Activated T-helper 2 cell treated with anti-CD3 and anti-CD28 coated beads, Interferon-gamma antibody, Interleukin-2, Interleukin-4, amounts not matched to agents 10 μg/mL and 5 μg/mL and 100 μg/mL, durations not matched to agents 14 hours and 24 hours and 36 hours (primary cell): ENCODE results near the gene HTT. TPM values are rescaled to one million over a fixed set of nuclear protein-coding genes. Genes with fewer than 3 reads are reported as not detected.
A peak's percentile ranks its signal among the peaks of the same experiment; 100 is the strongest.

Experiments used
- DNase-seq: peaks from one replicate; pipeline ENCODE4 v3.0.0; 2021; ENCODE audit warnings: low spot score
- H3K27ac Mint-ChIP-seq: one replicate; pipeline ENCODE4 v1.8.0; 2021; ENCODE audit warnings: mixed read lengths
- H3K27me3 Mint-ChIP-seq: one replicate; pipeline ENCODE4 v1.8.0; 2021; ENCODE audit warnings: low read depth, mixed read lengths
- H3K36me3 Mint-ChIP-seq: one replicate; pipeline ENCODE4 v1.8.0; 2021; ENCODE audit warnings: low read depth, mixed read lengths
- H3K4me1 Mint-ChIP-seq: one replicate; pipeline ENCODE4 v1.8.0; 2021; ENCODE audit warnings: low read depth, mixed read lengths
- H3K4me3 Mint-ChIP-seq: one replicate; pipeline ENCODE4 v1.8.0; 2021; ENCODE audit warnings: low read depth, mild to moderate bottlenecking, moderate library complexity, mixed read lengths
- H3K9me3 Mint-ChIP-seq: one replicate; pipeline ENCODE4 v1.8.0; 2021; ENCODE audit warnings: mixed read lengths
- intact Hi-C: fragments of 100-400 bp; cut with micrococcal nuclease; formaldehyde crosslinking; loops from one replicate; pipeline ENCODE4 v1.15.1; 2023
- total RNA-seq: library from RNA; stranded (reverse); gene quantifications from 2 replicates; pipeline ENCODE4 v1.2.3, GENCODE V29; 2022

Gene HTT
- total RNA-seq, 1 donor from 2014 or later, result 65.3 TPM

GRCh38 chr4:3054169-3054759 lies 20.2 kb upstream of the HTT start:
- Mint-ChIP-seq H3K27ac (no peak overlapping the region), H3K27me3 (peaks cover 7% of the 10 kb centered on the region), H3K4me3 (no peak overlapping the region), H3K9me3 (peaks cover 23% of the 10 kb centered on the region), H3K36me3 (peaks cover 12% of the 10 kb centered on the region), H3K4me1 (no peaks in the 10 kb centered on the region)
- intact Hi-C loops, result no loop called here
- no peak for DNase-seq

GRCh38 chr4:3059943-3060342 lies 14.5 kb upstream of the HTT start:
- Mint-ChIP-seq H3K9me3 (peaks cover 16% of the 10 kb centered on the region), H3K27me3 (no peaks in the 10 kb centered on the region), H3K4me1 (no peaks in the 10 kb centered on the region), H3K27ac (no peak overlapping the region), H3K36me3 (peaks cover 8% of the 10 kb centered on the region), H3K4me3 (no peak overlapping the region)
- intact Hi-C loops, result no loop called here
- no peak for DNase-seq

GRCh38 chr4:3060946-3061345 lies 13.5 kb upstream of the HTT start:
- H3K4me3 Mint-ChIP-seq, result no peak overlapping the region
- peaks cover 4% of the 10 kb centered on the region for H3K36me3 Mint-ChIP-seq
- intact Hi-C loops, result no loop called here
- peaks cover 9% of the 10 kb centered on the region for H3K9me3 Mint-ChIP-seq
- DNase-seq, result no peak
- H3K4me1 Mint-ChIP-seq, result no peaks in the 10 kb centered on the region
- H3K27me3 Mint-ChIP-seq, result no peaks in the 10 kb centered on the region
- H3K27ac Mint-ChIP-seq, result no peak overlapping the region

- H3K9me3 Mint-ChIP-seq, result no peaks in the 10 kb centered on the region
- no peaks in the 10 kb centered on the region for H3K36me3 Mint-ChIP-seq
- intact Hi-C loops, result no loop called here
- H3K27ac Mint-ChIP-seq, result no peak overlapping the region
- no peaks in the 10 kb centered on the region for H3K4me1 Mint-ChIP-seq
- H3K4me3 Mint-ChIP-seq, result no peak overlapping the region
- no peak for DNase-seq
- no peaks in the 10 kb centered on the region for H3K27me3 Mint-ChIP-seq
Observed at GRCh38 chr4:3062471-3062870, 12.0 kb upstream of the HTT start.

- Mint-ChIP-seq H3K36me3 (no peaks in the 10 kb centered on the region), H3K4me3 (no peak overlapping the region), H3K27ac (no peak overlapping the region), H3K4me1 (no peaks in the 10 kb centered on the region), H3K9me3 (no peaks in the 10 kb centered on the region), H3K27me3 (no peaks in the 10 kb centered on the region)
- no peak for DNase-seq
- intact Hi-C loops, result no loop called here
Observed at GRCh38 chr4:3065551-3065950, 8.9 kb upstream of the HTT start.

GRCh38 chr4:3066836-3067400 lies 7.6 kb upstream of the HTT start:
- no peak for DNase-seq
- Mint-ChIP-seq H3K4me1 (no peaks in the 10 kb centered on the region), H3K9me3 (no peaks in the 10 kb centered on the region), H3K4me3 (no peak overlapping the region), H3K27ac (no peak overlapping the region), H3K27me3 (no peaks in the 10 kb centered on the region), H3K36me3 (no peaks in the 10 kb centered on the region)
- intact Hi-C loops, result no loop called here

- intact Hi-C loops, result no loop called here
- H3K27me3 Mint-ChIP-seq, result no peaks in the 10 kb centered on the region
- H3K36me3 Mint-ChIP-seq, result no peaks in the 10 kb centered on the region
- H3K9me3 Mint-ChIP-seq, result no peaks in the 10 kb centered on the region
- H3K4me3 Mint-ChIP-seq, result no peak overlapping the region
- no peak for DNase-seq
- no peaks in the 10 kb centered on the region for H3K4me1 Mint-ChIP-seq
- no peak overlapping the region for H3K27ac Mint-ChIP-seq
Observed at GRCh38 chr4:3067473-3068001, 6.9 kb upstream of the HTT start.

GRCh38 chr4:3069661-3070199 lies 4.8 kb upstream of the HTT start:
- no peaks in the 10 kb centered on the region for H3K36me3 Mint-ChIP-seq
- no peak for DNase-seq
- intact Hi-C loops, result loop anchor here (5.0 to 10.0 kb wide), 2 partner anchors 888 to 1355 kb away; partner anchors contain the start of gene SLBP
- no peaks in the 10 kb centered on the region for H3K27me3 Mint-ChIP-seq
- no peaks in the 10 kb centered on the region for H3K4me1 Mint-ChIP-seq
- no peaks in the 10 kb centered on the region for H3K9me3 Mint-ChIP-seq
- no peak overlapping the region for H3K27ac Mint-ChIP-seq
- no peak overlapping the region for H3K4me3 Mint-ChIP-seq

GRCh38 chr4:3070709-3071500 lies 3.6 kb upstream of the HTT start:
- no peaks in the 10 kb centered on the region for H3K27me3 Mint-ChIP-seq
- no peaks in the 10 kb centered on the region for H3K9me3 Mint-ChIP-seq
- H3K27ac Mint-ChIP-seq, result no peak overlapping the region
- no peak for DNase-seq
- H3K36me3 Mint-ChIP-seq, result no peaks in the 10 kb centered on the region
- peaks cover 4% of the 10 kb centered on the region for H3K4me1 Mint-ChIP-seq
- intact Hi-C loops, result loop anchor here (5.0 to 10.0 kb wide), 2 partner anchors 886 to 1356 kb away; partner anchors contain the start of gene SLBP
- H3K4me3 Mint-ChIP-seq, result no peak overlapping the region

GRCh38 chr4:3071811-3072210 lies 2.7 kb upstream of the HTT start:
- H3K27me3 Mint-ChIP-seq, result no peaks in the 10 kb centered on the region
- no peak for DNase-seq
- no peaks in the 10 kb centered on the region for H3K9me3 Mint-ChIP-seq
- peaks cover 11% of the 10 kb centered on the region for H3K4me1 Mint-ChIP-seq
- no peak overlapping the region for H3K27ac Mint-ChIP-seq
- intact Hi-C loops, result loop anchor here (5.0 to 10.0 kb wide), 2 partner anchors 885 to 1357 kb away; partner anchors contain the start of gene SLBP
- H3K36me3 Mint-ChIP-seq, result no peaks in the 10 kb centered on the region
- H3K4me3 Mint-ChIP-seq, result no peak overlapping the region

GRCh38 chr4:3073158-3074077 lies 1.1 kb upstream of the HTT start:
- Mint-ChIP-seq H3K27ac (no peak overlapping the region), H3K4me3 (peak overlapping the region; percentile 17), H3K4me1 (peaks cover 18% of the 10 kb centered on the region), H3K27me3 (no peaks in the 10 kb centered on the region), H3K9me3 (no peaks in the 10 kb centered on the region), H3K36me3 (peaks cover 4% of the 10 kb centered on the region)
- DNase-seq, result no peak
- intact Hi-C loops, result loop anchor here (1.0 to 10.0 kb wide), 6 partner anchors 26 to 1359 kb away; partner anchors contain the start of genes GRK4, NOP14 and SLBP
